SK-N-SH treated with all-trans-retinoic acid at 6 μM for 48 hours (cell line): ENCODE data around the gene PIP4K2B.

ENCODE experiments used
- ATAC-seq: fragments of 200-7000 bp; cut with Tn5 transposase; 3 replicates; pipeline ENCODE4 v1.9.1; 2020; ENCODE audit warnings: mild to moderate bottlenecking, moderate library complexity
- ARNTL ChIP-seq: fragments of 450-650 bp; formaldehyde crosslinking; IDR thresholded peaks from 2 replicates; pipeline ENCODE4 v1.5.0; 2020; ENCODE audit warnings: low read depth, mild to moderate bottlenecking, moderate library complexity, borderline replicate concordance
- BACH2 ChIP-seq: fragments of 250-450 bp; sonication (Bioruptor Pico); IDR thresholded peaks from 2 replicates; pipeline ENCODE4 v1.9.0; 2021; ENCODE audit warnings: mild to moderate bottlenecking, borderline replicate concordance
- CREB5 ChIP-seq: fragments of 250-450 bp; sonication (Bioruptor Pico); IDR thresholded peaks from 2 replicates; pipeline ENCODE4 v1.5.1; 2020; ENCODE audit warnings: low read depth, mild to moderate bottlenecking, moderate library complexity
- CSRNP3 ChIP-seq: fragments of 250-450 bp; sonication (Bioruptor Pico); IDR thresholded peaks from 2 replicates; pipeline ENCODE4 v1.5.1; 2021; ENCODE audit warnings: mild to moderate bottlenecking, moderate library complexity
- PATZ1 ChIP-seq: fragments of 250-450 bp; sonication (Bioruptor Pico); IDR thresholded peaks from 2 replicates; pipeline ENCODE4 v1.8.0; 2020; ENCODE audit warnings: mild to moderate bottlenecking, moderate library complexity, borderline replicate concordance
- POU6F1 ChIP-seq: fragments of 250-450 bp; sonication (Bioruptor Pico); IDR thresholded peaks from 2 replicates; pipeline ENCODE4 v1.8.0; 2021; ENCODE audit warnings: low read depth, mild to moderate bottlenecking, moderate library complexity, borderline replicate concordance
- PPARA ChIP-seq: fragments of 250-450 bp; sonication (Bioruptor Pico); IDR thresholded peaks from 2 replicates; pipeline ENCODE4 v1.5.0; 2020; ENCODE audit warnings: mild to moderate bottlenecking, borderline replicate concordance
- RARB ChIP-seq: fragments of 250-450 bp; sonication (Bioruptor Pico); IDR thresholded peaks from 2 replicates; pipeline ENCODE4 v1.8.0; 2021; ENCODE audit warnings: mild to moderate bottlenecking, moderate library complexity
- SNAI2 ChIP-seq: fragments of 250-450 bp; sonication (Bioruptor Pico); IDR thresholded peaks from 2 replicates; pipeline ENCODE4 v1.5.0; 2020; ENCODE audit warnings: mild to moderate bottlenecking, moderate library complexity
- TOX ChIP-seq: fragments of 250-450 bp; sonication (Bioruptor Pico); IDR thresholded peaks from 2 replicates; pipeline ENCODE4 v1.8.0; 2021; ENCODE audit warnings: mild to moderate bottlenecking, moderate library complexity, borderline replicate concordance
- TSHZ2 ChIP-seq: fragments of 250-450 bp; sonication (Bioruptor Pico); IDR thresholded peaks from 2 replicates; pipeline ENCODE4 v1.5.0; 2020; ENCODE audit warnings: mild to moderate bottlenecking, moderate library complexity
- ZC3H10 ChIP-seq: fragments of 250-450 bp; sonication (Bioruptor Pico); IDR thresholded peaks from 2 replicates; pipeline ENCODE4 v1.5.1; 2021; ENCODE audit warnings: mild to moderate bottlenecking, moderate library complexity
- ZFP3 ChIP-seq: fragments of 250-450 bp; sonication (Bioruptor Pico); IDR thresholded peaks from 2 replicates; pipeline ENCODE4 v1.5.0; 2020; ENCODE audit warnings: mild to moderate bottlenecking, moderate library complexity
- ZFP30 ChIP-seq: fragments of 450-650 bp; formaldehyde crosslinking; IDR thresholded peaks from 2 replicates; pipeline ENCODE4 v1.5.0; 2022; ENCODE audit warnings: mild to moderate bottlenecking, moderate library complexity
- ZNF8 ChIP-seq: fragments of 450-650 bp; formaldehyde crosslinking; IDR thresholded peaks from 2 replicates; pipeline ENCODE4 v1.5.0; 2020; ENCODE audit warnings: mild to moderate bottlenecking, moderate library complexity

PIP4K2B gene

GRCh38 chr17:38751808-38752307, 47.5 kb downstream of the PIP4K2B start:
- TF ChIP-seq TSHZ2: no peak
- TF ChIP-seq CSRNP3 (CRISPR knock-in tag): no peak
- no peak for TF ChIP-seq TOX (CRISPR knock-in tag)
- TF ChIP-seq ZC3H10 (CRISPR knock-in tag): no peak
- no peak for TF ChIP-seq BACH2 (CRISPR knock-in tag)
- no peak for TF ChIP-seq ZFP3 (CRISPR knock-in tag)
- TF ChIP-seq PPARA (CRISPR knock-in tag): no peak
- TF ChIP-seq, all 23 proteins: peak for 0
- peak; percentile 34 for ATAC-seq

- TF ChIP-seq ARNTL (CRISPR knock-in tag): no peak
- no peak for TF ChIP-seq SNAI2 (CRISPR knock-in tag)
- TF ChIP-seq RARB (CRISPR knock-in tag): no peak
- TF ChIP-seq POU6F1 (CRISPR knock-in tag): no peak
- TF ChIP-seq CREB5: no peak
- TF ChIP-seq ZFP30: no peak
- no peak for TF ChIP-seq TSHZ2
- TF ChIP-seq TOX (CRISPR knock-in tag): no peak
- TF ChIP-seq PATZ1 (CRISPR knock-in tag): no peak
- no peak for TF ChIP-seq ZNF8 (CRISPR knock-in tag)
- ATAC-seq: no peak
Observed at GRCh38 chr17:38751144-38751807, 48.1 kb downstream of the PIP4K2B start.
